T47D (cell line): ENCODE data around the gene SORCS1.

Experiments
- DNase-seq, 2 experiments: peaks; one replicate each; pipeline versions ENCODE4 v3.0.0 to v3.0.0-alpha.2; 2011 to 2012; ENCODE audit warnings: low read depth in 1 of 2, low spot score in 1 of 2
- JUND ChIP-seq: IDR thresholded peaks from 2 replicates; pipeline ENCODE4 v1.6.1; 2012; ENCODE audit warnings: low read depth
- in situ Hi-C: cut with HindIII; loops from 2 replicates; pipeline ENCODE4 v1.10.0; 2016; ENCODE audit warnings: low sequenced_read_pairs, low pct_unique_long_range_greater_than_20kb

Gene SORCS1

DNA sequence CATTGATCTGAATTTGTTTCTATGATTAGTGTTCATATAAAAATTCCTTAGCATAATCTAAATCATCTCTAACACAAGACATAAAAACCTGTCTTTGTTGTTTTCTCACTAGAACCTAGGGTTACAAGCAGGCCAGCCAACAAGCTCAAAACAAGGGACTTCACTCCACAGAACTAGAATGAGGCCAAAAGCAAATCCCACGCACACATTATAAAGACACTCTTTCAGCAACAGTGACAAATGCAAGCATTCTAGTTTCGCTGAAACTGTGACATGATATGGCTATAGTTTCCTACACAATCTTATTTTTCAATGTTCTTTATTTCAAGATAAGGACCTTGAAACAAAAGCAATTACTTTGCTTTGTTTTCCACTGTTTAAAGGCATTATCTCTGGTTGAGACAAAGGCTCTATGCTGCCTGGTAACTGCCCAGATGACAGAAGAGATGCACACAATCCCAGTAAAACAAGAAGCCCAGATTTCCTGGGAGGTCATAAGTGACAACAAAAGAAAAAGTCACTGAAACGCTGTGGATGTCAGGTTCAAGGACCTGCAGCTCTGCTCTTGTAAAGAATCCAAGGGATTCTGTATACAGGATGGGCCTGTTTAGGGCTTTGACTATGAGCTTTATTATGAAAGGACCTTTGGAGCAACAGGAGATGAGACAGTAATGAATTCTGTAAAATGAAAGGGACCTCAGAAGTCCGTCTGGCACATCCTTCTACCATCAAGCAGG lies 105.3 kb downstream of the SORCS1 start:
- no peak for TF ChIP-seq JUND
- no peak for DNase-seq
- in situ Hi-C loops: no loop called here

DNA sequence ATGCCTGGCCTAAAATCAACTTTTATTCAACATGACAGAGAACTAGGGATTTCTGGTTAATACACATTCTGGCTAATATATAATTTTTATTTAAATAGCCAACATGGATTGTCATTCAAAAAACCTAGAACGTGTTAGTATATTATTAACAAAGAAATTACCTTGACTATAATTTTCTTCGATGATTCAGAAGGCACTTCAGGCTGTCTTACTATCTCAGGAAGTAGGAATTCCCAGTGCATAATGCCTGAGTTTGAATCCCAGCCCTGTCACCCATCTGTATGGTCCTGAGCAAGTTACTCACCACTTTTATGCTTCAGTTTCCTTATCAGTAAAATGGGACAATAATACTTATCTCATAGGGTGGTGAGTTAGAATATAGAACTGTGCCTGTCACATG lies 106.2 kb downstream of the SORCS1 start:
- no peak for DNase-seq
- in situ Hi-C loops: no loop called here
- TF ChIP-seq JUND: no peak

DNA sequence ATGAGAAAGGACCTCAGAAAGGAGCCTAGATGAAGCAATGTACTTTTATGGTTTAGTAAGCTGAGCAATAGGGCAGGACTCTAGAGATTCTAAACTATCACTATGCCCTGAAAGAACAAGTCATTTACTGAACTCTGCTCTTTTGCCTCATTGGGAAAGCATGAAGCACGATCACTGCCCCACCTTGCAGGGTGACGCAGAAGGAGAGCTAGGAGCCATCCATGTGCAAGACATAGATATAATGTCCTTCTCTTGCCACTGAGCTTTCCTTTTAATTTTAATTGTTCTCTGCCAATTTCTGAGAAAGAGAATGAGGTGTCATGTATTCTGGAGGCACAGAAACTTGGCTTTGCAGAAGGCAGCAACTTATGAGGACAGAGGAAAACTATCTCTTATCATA lies 108.3 kb downstream of the SORCS1 start:
- TF ChIP-seq JUND: no peak
- in situ Hi-C loops: no loop called here
- no peak for DNase-seq

DNA sequence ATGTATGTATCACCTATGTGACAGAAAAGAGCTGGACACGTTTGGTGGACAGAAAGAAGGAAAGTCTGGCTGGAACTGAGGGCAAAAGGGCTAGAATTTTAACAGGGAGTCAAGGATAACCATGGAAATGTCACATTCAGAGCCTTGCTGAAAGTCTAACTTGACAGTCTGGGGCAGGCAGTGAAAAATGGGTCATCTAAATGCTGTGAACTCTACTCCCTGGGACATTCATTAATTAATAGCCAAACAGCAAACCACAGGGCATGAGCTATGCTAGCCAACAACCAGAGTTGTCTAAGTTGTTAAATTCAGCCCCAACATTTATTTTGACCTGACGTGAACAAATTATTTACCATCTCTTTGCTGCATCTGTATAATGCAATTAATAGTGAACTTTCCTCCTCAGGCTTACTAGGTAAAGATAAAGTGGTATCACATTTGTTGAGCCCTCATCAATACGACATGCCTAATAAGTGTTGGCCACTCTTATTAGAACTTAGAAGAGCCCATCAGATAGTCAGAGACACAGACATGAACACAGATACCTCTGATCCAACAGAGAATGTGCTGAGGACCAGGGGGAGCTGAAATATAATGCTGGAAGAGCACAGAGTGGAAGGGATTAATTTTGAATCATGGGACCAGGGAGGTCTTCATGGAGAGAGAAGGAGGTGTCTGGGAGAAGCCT lies 109.9 kb downstream of the SORCS1 start:
- in situ Hi-C loops: no loop called here
- no peak for TF ChIP-seq JUND

DNA sequence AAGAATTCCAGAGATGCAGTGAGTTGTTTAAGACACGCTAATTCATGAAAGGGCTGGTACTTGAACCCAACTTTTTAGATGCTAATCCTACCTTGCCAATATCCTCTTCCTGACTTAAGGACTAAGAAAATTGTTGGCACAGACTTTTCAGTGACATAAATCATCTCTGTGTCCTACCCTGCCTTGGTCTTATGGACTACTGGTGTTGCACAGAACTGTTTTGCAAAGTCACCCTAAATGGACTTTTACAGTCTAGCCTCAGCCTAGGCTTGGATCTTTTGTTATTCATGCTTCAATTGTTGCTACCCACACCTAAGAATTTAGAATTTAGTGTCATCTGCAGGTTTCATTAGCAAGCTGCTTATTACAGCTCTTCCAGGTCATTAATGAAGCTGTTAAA lies 112.7 kb downstream of the SORCS1 start:
- in situ Hi-C loops: no loop called here
- DNase-seq: no peak
- TF ChIP-seq JUND: no peak

More for the DNA sequence above, 109.9 kb downstream of the SORCS1 start:
- DNase-seq: no peak

DNA sequence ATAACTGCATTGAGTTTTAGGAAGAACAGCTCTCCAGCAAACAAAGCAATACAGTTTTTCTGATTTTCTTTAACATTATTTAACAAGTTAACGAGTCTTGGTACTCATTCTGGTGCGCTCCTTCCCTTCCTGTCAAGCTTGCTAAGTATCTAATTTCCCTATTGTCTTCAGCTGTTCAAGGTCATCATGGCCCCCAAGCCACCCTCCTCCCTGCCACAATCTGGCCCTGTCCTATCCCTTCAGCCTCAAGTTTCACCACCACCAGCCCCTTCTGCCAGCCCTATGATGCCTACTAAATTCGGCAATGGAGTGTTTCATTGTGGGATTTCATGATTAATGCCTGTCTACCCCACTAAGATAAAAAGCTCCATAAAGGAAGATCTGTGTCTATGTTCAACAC lies 121.0 kb downstream of the SORCS1 start:
- in situ Hi-C loops: no loop called here
- no peak for TF ChIP-seq JUND
- no peak for DNase-seq

DNA sequence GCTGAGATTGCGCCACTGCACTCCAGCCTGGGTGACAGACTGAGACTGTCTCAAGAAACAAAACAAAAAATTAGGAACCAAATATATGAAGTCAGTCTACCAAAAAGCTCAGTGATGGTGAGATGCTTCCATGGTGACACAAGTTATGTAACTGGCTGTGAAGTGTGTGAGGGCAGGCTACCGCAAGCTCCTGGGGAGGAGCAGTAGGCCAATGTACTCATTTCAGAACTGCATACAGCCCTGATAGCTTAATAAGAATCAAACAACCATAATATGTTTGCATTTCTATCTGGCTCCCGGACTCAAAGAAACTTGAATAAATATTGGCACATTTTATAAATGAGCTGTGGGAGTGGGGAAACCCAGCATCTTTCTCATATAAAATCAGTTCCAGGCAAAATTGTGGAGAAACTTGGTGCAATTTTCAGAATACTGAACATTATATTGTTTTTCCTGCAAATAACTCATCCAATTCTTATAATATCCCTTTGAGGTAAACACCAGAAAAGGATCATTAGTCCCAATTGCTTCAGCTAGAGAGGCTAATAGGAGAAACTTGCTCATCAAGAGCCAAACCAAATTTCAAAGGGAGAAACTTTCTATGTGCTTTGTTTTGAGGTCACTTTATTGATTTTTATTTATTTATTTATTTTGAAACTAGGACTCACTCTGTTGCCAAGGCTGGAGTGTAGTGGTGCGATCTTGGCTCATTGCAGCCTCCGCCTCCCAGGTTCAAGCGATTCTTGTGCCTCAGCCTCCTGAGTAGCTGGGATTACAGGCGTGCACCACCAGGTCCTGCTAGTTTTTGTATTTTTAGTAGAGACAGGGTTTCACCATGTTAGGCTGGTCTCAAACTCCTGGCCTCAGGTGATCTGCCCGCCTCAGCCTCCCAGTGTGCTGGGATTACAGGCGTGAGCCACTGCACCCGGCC lies 127.0 kb downstream of the SORCS1 start:
- no peak for DNase-seq
- in situ Hi-C loops: no loop called here
- TF ChIP-seq JUND: no peak

DNA sequence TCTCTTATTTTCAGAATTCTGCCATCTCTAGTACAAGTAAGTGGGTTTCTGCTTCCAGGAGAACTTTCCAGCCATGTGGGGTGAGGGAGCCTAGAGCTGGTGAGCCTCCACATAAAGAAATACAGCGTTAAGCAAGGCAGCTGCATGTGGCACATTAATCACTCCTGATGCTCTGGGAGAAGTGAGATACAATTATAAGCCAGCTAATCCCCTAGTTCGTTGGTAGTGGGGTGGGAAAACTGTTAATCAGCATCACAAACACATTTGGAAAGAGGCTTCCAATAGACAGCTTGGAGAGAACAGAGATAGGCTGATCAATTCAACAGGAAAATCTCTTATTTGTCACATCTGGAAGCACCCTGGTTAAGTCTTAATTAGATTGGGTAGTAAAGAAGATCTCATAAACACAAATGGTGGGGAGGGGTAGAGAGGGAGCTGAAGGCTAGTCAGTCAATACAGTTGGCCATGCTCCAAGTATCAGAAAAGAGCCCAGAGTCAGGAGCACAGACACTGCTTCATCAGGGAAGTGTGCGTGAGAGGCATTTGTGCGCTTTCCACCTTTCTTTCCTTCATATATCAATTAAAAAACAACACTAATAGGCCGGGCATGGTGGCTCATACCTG lies 130.6 kb downstream of the SORCS1 start:
- no peak for DNase-seq
- in situ Hi-C loops: no loop called here
- no peak for TF ChIP-seq JUND

DNA sequence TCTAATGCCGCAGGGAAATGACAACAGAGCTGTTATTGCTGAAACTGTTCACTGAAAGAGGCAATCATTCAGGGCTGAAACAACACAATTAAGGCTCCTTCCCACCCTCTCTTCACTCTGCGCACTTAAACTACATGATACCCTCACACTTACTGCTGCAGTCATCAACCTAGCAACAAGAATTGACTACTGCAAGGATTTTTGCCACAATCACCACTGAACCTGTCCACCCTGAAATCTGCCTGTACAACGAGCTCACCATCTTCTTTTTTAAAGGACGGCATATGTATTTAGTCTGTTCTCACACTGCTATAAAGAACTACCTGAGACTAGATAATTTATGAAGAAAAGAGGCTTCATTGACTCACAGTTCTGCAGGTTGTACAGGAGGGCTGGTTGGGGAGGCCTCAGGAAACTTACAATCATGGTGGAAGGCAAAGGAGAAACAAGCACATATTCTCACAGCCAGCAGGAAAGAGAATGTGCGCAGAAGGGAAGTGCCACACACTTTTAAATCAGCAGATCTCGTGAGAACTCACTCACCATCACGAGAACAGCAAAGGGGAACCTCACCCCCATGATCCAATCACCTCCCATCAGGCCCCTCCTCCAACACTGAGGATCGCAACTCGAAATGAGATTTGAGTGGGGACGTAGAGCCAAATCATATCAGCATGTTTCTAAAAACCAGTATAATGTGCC lies 131.7 kb downstream of the SORCS1 start:
- in situ Hi-C loops: no loop called here
- no peak for DNase-seq
- TF ChIP-seq JUND: no peak

DNA sequence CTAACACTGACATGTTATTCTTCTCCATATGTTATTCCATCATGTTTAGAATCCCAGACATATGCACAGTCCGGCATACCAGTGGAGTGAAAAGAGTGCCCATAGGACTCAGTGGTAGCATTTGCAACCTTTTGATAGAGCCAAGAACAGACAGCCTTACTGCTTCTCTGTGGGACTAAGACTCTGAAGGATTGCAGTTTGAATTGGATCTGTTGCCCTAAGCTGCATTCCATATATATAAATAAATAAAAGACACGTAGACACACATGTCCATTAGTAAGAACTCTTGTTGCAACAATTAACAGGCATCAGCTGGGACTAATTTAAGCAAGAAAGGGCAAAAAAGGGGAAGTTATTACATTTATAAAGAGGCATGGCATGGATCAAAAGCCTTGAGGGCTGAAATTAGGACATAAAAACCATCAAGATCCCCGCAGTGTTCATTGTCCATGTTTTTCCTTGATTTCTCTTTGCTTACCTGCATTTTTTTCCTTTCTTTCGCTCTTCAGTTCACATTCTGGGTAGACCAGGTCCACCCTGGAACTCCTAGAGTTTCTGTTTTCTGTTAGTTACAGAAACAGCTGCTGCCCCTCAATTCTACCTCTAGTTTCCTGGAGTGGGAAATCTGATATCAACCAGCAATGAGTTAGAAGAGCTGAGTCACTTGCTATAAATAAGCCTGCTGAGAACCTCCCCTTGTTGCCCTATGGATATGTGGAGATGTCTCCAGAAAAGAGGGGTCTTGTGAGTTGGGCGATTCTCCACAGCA lies 132.4 kb downstream of the SORCS1 start:
- in situ Hi-C loops: no loop called here
- DNase-seq: no peak
- TF ChIP-seq JUND: no peak

DNA sequence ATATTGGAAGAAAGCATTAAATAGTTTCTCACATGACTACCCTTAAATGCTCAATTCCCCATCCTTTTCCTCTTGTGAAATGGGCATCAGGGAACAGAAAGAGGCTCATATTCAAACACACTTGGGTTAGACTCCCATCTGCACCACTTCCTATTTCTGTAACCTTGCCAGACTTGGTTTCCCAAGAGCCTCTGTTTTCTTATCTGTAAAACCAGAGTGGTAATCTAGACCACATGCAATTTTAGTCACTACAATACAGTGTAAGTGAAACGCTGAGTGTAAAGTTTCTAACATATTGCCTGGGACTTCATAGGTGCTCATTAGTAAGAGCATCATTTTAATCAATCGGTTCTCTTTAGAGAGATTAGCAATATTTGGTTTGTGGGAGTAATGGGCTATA lies 136.3 kb downstream of the SORCS1 start:
- TF ChIP-seq JUND: no peak
- in situ Hi-C loops: no loop called here
- DNase-seq: no peak
